Esophagus squamous epithelium (tissue), 4 donors: ENCODE data around the gene PRR4.

Experiments
- CTCF ChIP-seq, 6 experiments: fragments of 450-650 bp in 4 of 6; fragments of 200-600 bp in 2 of 6; sonication (generic) in 2 of 6; IDR thresholded peaks; one replicate each; pipeline ENCODE4 v1.5.1; 2016 to 2019; ENCODE audit warnings: antibody characterized with exemption in 6 of 6, mild to moderate bottlenecking in 4 of 6, moderate library complexity in 4 of 6
- POLR2A ChIP-seq, 4 donors: fragments of 450-650 bp; IDR thresholded peaks; one replicate each; pipeline ENCODE4 v1.6.1; 2017; ENCODE audit warnings: antibody characterized with exemption in 4 of 4, mild to moderate bottlenecking in 4 of 4, moderate library complexity in 3 of 4

DNA sequence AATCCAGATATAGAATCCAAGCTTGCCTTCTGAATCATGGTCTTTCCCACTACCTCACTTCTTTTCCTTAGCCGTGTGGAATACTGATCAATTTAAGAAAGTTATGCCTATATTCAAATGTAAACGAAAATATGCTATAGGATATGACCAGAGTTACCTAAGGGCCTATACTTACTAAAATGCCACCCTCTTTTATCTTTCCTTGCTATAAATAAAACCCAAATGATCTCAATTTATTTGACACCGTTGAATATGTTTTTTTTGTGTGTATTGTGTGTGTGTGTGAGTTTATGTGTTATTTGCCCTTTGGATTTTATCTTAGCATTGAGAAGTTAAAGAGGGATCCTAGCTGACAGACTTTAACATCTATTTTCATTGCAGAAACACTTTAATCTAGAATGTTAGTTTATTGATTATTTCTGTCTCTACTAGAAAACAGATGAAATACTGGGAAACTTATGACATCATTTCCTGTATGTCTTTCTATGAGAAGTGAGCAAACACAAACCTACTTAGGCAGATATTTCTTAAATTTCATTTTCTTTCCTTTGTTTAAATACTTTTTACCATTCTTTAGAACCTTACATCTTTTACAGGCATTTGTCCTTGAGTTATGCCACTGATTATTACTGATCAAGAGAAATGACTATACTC, 37.3 kb downstream of the PRR4 start:
- TF ChIP-seq CTCF (IDR thresholded peaks at IDR 0.05) = no peak
- TF ChIP-seq POLR2A (IDR thresholded peaks at IDR 0.05) = no peak
